GM23338 (cell line): ENCODE data around the gene DLG3. TPM values are rescaled to one million over a fixed set of nuclear protein-coding genes. Genes with fewer than 3 reads are reported as not detected.

Experiments used
- EZH2 ChIP-seq: fragments of 200-600 bp; sonication (generic); IDR thresholded peaks from one replicate; pipeline ENCODE4 v1.8.0; 2017; ENCODE audit warnings: antibody characterized with exemption, mild to moderate bottlenecking, low read depth; ENCODE audit not compliant: unreplicated experiment
- EZH2phosphoT487 ChIP-seq: fragments of 200-600 bp; sonication (generic); IDR thresholded peaks from one replicate; pipeline ENCODE4 v1.8.1; 2018; ENCODE audit warnings: antibody characterized with exemption; ENCODE audit not compliant: unreplicated experiment
- JUNB ChIP-seq: IDR thresholded peaks from one replicate; pipeline ENCODE4 v1.6.1; 2016; ENCODE audit warnings: antibody characterized with exemption; ENCODE audit not compliant: unreplicated experiment
- NANOG ChIP-seq: IDR thresholded peaks from 2 replicates; pipeline ENCODE4 v1.6.1; 2016; ENCODE audit warnings: antibody characterized with exemption, borderline replicate concordance
- POLR2AphosphoS5 ChIP-seq: IDR thresholded peaks from 2 replicates; pipeline ENCODE4 v1.6.1; 2016; ENCODE audit warnings: antibody characterized with exemption, low read depth
- STAT1 ChIP-seq: IDR thresholded peaks from one replicate; pipeline ENCODE4 v1.6.1; 2016; ENCODE audit warnings: antibody characterized with exemption; ENCODE audit not compliant: unreplicated experiment
- ZNF114 ChIP-seq: fragments of 250-450 bp; sonication (Bioruptor Pico); IDR thresholded peaks from 2 replicates; pipeline ENCODE4 v1.5.0; 2020; ENCODE audit warnings: mild to moderate bottlenecking, moderate library complexity
- ZNF331 ChIP-seq: fragments of 250-450 bp; sonication (Bioruptor Pico); IDR thresholded peaks from 2 replicates; pipeline ENCODE4 v1.5.0; 2020; ENCODE audit warnings: low read depth, mild to moderate bottlenecking, moderate library complexity
- polyA plus RNA-seq: library from polyadenylated mRNA; unstranded; fragments of >200 nt; fragmentation: Nextera tagmentation; extraction: Ambion mirVana; gene quantifications from 2 replicates; pipeline ENCODE4 v1.2.1, GENCODE V29; 2016
- total RNA-seq: library from RNA; depleted of rRNA; stranded (reverse); fragments of >200 nt; shearing (Covaris generic); gene quantifications from 2 replicates; pipeline ENCODE4 v1.2.3, GENCODE V29; 2014
- TF ChIP-seq, protein P1 (sequence below): fragments of 250-450 bp; sonication (Bioruptor Pico); IDR thresholded peaks from 2 replicates; pipeline ENCODE4 v1.5.0; 2020; ENCODE audit warnings: mild to moderate bottlenecking, moderate library complexity
- TF ChIP-seq, protein P2 (sequence below), 2 experiments: fragments of 200-600 bp in 1 of 2; sonication (generic) in 1 of 2; conservative IDR thresholded peaks; 2 replicates each; pipeline versions ENCODE4 v1.5.1 to v1.6.1; 2016 to 2017; ENCODE audit warnings: antibody characterized with exemption in 2 of 2, low read depth in 2 of 2, mild to moderate bottlenecking in 2 of 2, moderate library complexity in 1 of 2

The DLG3 gene
- total and polyA plus RNA-seq, 2 experiments from 2014 or later, result 13.0 to 61.8 TPM

DNA sequence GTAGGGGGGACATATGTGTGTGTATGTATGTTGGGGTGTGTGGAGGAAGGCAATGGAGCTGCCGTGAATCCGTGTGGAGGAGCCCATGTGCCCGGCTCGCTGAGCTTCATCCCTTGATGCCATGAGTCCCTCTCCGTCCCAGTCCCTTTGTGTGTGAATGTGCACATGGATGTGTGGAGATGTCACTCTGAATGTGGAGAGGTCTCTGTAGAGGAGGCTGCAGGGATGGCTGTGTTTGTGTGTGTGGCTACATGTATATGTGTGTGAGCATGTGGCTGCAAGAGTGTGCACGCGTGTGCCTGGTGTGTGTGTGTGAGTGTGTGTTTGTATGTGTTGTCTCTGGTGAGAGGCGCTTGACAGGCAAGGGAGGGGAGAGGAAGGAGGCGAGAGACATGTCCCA is 1.3 kb downstream of the DLG3 start (continued):
- TF ChIP-seq, protein P1, sequence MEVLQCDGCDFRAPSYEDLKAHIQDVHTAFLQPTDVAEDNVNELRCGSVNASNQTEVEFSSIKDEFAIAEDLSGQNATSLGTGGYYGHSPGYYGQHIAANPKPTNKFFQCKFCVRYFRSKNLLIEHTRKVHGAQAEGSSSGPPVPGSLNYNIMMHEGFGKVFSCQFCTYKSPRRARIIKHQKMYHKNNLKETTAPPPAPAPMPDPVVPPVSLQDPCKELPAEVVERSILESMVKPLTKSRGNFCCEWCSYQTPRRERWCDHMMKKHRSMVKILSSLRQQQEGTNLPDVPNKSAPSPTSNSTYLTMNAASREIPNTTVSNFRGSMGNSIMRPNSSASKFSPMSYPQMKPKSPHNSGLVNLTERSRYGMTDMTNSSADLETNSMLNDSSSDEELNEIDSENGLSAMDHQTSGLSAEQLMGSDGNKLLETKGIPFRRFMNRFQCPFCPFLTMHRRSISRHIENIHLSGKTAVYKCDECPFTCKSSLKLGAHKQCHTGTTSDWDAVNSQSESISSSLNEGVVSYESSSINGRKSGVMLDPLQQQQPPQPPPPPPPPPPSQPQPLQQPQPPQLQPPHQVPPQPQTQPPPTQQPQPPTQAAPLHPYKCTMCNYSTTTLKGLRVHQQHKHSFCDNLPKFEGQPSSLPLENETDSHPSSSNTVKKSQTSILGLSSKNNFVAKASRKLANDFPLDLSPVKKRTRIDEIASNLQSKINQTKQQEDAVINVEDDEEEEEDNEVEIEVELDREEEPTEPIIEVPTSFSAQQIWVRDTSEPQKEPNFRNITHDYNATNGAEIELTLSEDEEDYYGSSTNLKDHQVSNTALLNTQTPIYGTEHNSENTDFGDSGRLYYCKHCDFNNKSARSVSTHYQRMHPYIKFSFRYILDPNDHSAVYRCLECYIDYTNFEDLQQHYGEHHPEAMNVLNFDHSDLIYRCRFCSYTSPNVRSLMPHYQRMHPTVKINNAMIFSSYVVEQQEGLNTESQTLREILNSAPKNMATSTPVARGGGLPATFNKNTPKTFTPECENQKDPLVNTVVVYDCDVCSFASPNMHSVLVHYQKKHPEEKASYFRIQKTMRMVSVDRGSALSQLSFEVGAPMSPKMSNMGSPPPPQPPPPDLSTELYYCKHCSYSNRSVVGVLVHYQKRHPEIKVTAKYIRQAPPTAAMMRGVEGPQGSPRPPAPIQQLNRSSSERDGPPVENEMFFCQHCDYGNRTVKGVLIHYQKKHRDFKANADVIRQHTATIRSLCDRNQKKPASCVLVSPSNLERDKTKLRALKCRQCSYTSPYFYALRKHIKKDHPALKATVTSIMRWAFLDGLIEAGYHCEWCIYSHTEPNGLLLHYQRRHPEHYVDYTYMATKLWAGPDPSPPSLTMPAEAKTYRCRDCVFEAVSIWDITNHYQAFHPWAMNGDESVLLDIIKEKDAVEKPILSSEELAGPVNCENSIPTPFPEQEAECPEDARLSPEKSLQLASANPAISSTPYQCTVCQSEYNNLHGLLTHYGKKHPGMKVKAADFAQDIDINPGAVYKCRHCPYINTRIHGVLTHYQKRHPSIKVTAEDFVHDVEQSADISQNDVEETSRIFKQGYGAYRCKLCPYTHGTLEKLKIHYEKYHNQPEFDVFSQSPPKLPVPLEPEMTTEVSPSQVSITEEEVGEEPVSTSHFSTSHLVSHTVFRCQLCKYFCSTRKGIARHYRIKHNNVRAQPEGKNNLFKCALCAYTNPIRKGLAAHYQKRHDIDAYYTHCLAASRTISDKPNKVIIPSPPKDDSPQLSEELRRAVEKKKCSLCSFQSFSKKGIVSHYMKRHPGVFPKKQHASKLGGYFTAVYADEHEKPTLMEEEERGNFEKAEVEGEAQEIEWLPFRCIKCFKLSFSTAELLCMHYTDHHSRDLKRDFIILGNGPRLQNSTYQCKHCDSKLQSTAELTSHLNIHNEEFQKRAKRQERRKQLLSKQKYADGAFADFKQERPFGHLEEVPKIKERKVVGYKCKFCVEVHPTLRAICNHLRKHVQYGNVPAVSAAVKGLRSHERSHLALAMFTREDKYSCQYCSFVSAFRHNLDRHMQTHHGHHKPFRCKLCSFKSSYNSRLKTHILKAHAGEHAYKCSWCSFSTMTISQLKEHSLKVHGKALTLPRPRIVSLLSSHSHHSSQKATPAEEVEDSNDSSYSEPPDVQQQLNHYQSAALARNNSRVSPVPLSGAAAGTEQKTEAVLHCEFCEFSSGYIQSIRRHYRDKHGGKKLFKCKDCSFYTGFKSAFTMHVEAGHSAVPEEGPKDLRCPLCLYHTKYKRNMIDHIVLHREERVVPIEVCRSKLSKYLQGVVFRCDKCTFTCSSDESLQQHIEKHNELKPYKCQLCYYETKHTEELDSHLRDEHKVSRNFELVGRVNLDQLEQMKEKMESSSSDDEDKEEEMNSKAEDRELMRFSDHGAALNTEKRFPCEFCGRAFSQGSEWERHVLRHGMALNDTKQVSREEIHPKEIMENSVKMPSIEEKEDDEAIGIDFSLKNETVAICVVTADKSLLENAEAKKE (CRISPR knock-in tag), result no peak
- TF ChIP-seq JUNB (no peak), EZH2 (no peak), NANOG (no peak), EZH2phosphoT487 (no peak), ZNF331 (CRISPR knock-in tag) (no peak), POLR2AphosphoS5 (no peak), STAT1 (no peak), ZNF114 (CRISPR knock-in tag) (no peak)
- TF ChIP-seq, protein P2, sequence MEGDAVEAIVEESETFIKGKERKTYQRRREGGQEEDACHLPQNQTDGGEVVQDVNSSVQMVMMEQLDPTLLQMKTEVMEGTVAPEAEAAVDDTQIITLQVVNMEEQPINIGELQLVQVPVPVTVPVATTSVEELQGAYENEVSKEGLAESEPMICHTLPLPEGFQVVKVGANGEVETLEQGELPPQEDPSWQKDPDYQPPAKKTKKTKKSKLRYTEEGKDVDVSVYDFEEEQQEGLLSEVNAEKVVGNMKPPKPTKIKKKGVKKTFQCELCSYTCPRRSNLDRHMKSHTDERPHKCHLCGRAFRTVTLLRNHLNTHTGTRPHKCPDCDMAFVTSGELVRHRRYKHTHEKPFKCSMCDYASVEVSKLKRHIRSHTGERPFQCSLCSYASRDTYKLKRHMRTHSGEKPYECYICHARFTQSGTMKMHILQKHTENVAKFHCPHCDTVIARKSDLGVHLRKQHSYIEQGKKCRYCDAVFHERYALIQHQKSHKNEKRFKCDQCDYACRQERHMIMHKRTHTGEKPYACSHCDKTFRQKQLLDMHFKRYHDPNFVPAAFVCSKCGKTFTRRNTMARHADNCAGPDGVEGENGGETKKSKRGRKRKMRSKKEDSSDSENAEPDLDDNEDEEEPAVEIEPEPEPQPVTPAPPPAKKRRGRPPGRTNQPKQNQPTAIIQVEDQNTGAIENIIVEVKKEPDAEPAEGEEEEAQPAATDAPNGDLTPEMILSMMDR (conservative IDR thresholded peaks at IDR 0.05; ENCODE audit: low read depth in 2 of 2), result no peak
